ENCODE measurements around the gene DLG2.

- no peak for TF ChIP-seq CTCF (IDR thresholded peaks at IDR 0.05)
- no peak for TF ChIP-seq POLR2A (IDR thresholded peaks at IDR 0.05)
- no peak for TF ChIP-seq EP300 (IDR thresholded peaks at IDR 0.05)
Observed at GRCh38 chr11:84685976-84686375, 941.2 kb downstream of the DLG2 start.

All from ovary (tissue), 3 donors.